ENCODE data around the gene IFNA14.

The IFNA14 gene

DNA sequence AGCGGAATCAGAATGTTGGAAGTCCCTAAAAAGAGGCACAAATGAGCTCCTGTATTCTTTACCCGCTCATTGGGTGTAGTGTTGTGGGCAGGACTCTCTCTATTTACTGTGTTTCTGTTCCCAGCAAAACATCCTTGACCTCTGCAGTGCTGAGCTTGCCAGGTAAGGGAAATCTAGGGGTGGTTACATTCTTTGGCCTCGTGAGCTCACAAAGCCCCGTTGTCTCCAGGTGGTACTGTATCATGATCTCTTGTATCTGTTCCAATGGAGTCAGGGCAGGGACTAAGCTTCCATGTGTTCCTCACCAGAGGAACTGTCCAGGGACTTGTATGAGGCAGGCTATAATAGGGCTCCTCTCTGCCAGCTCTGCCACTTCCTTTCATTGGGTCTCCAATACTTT lies 11.8 kb upstream of the IFNA14 start:
- Histone ChIP-seq H3K36me3 (ENCODE audit: control insufficient read depth in 2 of 2, insufficient read depth in 1 of 2, low read length in 2 of 2) (no peaks in the 10 kb centered on the region), H3K4me1 (ENCODE audit: control insufficient read depth, insufficient read depth, low read length) (no peaks in the 10 kb centered on the region), H3K27ac (ENCODE audit: extremely low read depth, low read depth, low read length) (no peak overlapping the region), H3K4me3 (ENCODE audit: low read depth, low read length) (no peak overlapping the region), H3K9me3 (ENCODE audit: control insufficient read depth, insufficient read depth, low read depth, low read length) (no peaks in the 10 kb centered on the region)
- POLR2A ChIA-PET = interaction anchor here (2.1 kb wide), 1 partner anchor 551 kb away, joined by 5 read pairs; the partner anchor contains the start of gene MTAP
- TF ChIP-seq, protein P1, sequence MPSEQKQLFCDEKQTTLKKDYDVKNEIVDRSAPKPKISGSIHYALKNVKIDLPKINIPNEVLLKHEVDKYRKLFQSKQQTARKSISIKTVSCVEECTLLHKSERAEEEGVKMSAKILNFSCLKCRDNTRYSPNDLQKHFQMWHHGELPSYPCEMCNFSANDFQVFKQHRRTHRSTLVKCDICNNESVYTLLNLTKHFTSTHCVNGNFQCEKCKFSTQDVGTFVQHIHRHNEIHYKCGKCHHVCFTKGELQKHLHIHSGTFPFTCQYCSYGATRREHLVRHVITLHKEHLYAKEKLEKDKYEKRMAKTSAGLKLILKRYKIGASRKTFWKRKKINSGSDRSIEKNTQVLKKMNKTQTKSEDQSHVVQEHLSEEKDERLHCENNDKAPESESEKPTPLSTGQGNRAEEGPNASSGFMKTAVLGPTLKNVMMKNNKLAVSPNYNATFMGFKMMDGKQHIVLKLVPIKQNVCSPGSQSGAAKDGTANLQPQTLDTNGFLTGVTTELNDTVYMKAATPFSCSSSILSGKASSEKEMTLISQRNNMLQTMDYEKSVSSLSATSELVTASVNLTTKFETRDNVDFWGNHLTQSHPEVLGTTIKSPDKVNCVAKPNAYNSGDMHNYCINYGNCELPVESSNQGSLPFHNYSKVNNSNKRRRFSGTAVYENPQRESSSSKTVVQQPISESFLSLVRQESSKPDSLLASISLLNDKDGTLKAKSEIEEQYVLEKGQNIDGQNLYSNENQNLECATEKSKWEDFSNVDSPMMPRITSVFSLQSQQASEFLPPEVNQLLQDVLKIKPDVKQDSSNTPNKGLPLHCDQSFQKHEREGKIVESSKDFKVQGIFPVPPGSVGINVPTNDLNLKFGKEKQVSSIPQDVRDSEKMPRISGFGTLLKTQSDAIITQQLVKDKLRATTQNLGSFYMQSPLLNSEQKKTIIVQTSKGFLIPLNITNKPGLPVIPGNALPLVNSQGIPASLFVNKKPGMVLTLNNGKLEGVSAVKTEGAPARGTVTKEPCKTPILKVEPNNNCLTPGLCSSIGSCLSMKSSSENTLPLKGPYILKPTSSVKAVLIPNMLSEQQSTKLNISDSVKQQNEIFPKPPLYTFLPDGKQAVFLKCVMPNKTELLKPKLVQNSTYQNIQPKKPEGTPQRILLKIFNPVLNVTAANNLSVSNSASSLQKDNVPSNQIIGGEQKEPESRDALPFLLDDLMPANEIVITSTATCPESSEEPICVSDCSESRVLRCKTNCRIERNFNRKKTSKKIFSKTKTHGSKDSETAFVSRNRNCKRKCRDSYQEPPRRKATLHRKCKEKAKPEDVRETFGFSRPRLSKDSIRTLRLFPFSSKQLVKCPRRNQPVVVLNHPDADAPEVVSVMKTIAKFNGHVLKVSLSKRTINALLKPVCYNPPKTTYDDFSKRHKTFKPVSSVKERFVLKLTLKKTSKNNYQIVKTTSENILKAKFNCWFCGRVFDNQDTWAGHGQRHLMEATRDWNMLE (tag by site-specific recombination; conservative IDR thresholded peaks at IDR 0.05; ENCODE audit: low read depth) = no peak
- TF ChIP-seq HOXC10 (CRISPR knock-in tag; IDR thresholded peaks at IDR 0.05) = no peak
- CTCF ChIA-PET = interaction anchor here (0.5 to 3.8 kb wide), 18 partner anchors 9 to 543 kb away, joined by 3 to 33 read pairs (median 10); no protein-coding TSS in a partner anchor

DNA sequence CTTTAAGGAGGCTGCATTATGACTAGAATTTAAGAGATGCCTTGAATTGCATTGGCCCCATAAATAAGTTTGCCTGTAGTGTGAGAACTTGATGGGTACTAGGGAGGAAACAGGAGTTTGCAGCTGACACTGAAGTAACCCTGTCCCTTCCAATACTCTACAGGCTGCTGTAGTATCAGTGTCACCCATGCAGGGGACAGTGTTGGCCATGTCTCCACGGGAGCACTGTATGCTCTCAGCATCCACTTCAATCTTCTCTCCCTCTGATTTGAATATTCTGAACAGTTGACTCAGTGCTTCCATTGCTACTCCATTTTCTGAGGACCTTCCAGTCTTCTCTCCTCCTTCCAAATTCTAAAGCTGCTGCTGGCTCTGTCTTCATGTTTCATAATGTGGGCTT lies 11.4 kb upstream of the IFNA14 start:
- ChIA-PET CTCF (interaction anchor here (0.5 to 3.8 kb wide), 11 partner anchors 9 to 537 kb away, joined by 3 to 33 read pairs (median 5); no protein-coding TSS in a partner anchor), POLR2A (no interaction called here)
- TF ChIP-seq SCRT1 (tag by site-specific recombination; IDR thresholded peaks at IDR 0.05; ENCODE audit: borderline replicate concordance) = no peak
- no peak for TF ChIP-seq ZNF664 (tag by site-specific recombination; IDR thresholded peaks at IDR 0.05)
- TF ChIP-seq, protein P2, sequence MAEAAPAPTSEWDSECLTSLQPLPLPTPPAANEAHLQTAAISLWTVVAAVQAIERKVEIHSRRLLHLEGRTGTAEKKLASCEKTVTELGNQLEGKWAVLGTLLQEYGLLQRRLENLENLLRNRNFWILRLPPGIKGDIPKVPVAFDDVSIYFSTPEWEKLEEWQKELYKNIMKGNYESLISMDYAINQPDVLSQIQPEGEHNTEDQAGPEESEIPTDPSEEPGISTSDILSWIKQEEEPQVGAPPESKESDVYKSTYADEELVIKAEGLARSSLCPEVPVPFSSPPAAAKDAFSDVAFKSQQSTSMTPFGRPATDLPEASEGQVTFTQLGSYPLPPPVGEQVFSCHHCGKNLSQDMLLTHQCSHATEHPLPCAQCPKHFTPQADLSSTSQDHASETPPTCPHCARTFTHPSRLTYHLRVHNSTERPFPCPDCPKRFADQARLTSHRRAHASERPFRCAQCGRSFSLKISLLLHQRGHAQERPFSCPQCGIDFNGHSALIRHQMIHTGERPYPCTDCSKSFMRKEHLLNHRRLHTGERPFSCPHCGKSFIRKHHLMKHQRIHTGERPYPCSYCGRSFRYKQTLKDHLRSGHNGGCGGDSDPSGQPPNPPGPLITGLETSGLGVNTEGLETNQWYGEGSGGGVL (tag by site-specific recombination; IDR thresholded peaks at IDR 0.05) = no peak
- no peak for TF ChIP-seq BCL11A (tag by site-specific recombination; IDR thresholded peaks at IDR 0.05; ENCODE audit: low read depth)
- no peak for TF ChIP-seq SP3 (tag by site-specific recombination; IDR thresholded peaks at IDR 0.05)
- TF ChIP-seq GLIS1 (tag by site-specific recombination; IDR thresholded peaks at IDR 0.05) = no peak
- TF ChIP-seq, protein P3, sequence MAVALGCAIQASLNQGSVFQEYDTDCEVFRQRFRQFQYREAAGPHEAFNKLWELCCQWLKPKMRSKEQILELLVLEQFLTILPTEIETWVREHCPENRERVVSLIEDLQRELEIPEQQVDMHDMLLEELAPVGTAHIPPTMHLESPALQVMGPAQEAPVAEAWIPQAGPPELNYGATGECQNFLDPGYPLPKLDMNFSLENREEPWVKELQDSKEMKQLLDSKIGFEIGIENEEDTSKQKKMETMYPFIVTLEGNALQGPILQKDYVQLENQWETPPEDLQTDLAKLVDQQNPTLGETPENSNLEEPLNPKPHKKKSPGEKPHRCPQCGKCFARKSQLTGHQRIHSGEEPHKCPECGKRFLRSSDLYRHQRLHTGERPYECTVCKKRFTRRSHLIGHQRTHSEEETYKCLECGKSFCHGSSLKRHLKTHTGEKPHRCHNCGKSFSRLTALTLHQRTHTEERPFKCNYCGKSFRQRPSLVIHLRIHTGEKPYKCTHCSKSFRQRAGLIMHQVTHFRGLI (tag by site-specific recombination; IDR thresholded peaks at IDR 0.05) = no peak
- TF ChIP-seq ZNF2 (tag by site-specific recombination; IDR thresholded peaks at IDR 0.05) = no peak
- TF ChIP-seq ZNF175 (tag by site-specific recombination; IDR thresholded peaks at IDR 0.05) = no peak
- no peak for TF ChIP-seq ZNF366 (tag by site-specific recombination; conservative IDR thresholded peaks at IDR 0.05)
- no peak for TF ChIP-seq SALL2 (tag by site-specific recombination; IDR thresholded peaks at IDR 0.05; ENCODE audit: borderline replicate concordance)
- TF ChIP-seq, protein P4, sequence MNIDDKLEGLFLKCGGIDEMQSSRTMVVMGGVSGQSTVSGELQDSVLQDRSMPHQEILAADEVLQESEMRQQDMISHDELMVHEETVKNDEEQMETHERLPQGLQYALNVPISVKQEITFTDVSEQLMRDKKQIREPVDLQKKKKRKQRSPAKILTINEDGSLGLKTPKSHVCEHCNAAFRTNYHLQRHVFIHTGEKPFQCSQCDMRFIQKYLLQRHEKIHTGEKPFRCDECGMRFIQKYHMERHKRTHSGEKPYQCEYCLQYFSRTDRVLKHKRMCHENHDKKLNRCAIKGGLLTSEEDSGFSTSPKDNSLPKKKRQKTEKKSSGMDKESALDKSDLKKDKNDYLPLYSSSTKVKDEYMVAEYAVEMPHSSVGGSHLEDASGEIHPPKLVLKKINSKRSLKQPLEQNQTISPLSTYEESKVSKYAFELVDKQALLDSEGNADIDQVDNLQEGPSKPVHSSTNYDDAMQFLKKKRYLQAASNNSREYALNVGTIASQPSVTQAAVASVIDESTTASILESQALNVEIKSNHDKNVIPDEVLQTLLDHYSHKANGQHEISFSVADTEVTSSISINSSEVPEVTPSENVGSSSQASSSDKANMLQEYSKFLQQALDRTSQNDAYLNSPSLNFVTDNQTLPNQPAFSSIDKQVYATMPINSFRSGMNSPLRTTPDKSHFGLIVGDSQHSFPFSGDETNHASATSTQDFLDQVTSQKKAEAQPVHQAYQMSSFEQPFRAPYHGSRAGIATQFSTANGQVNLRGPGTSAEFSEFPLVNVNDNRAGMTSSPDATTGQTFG (tag by site-specific recombination; IDR thresholded peaks at IDR 0.05; ENCODE audit: borderline replicate concordance) = no peak
- TF ChIP-seq ZXDB (tag by site-specific recombination; IDR thresholded peaks at IDR 0.05) = no peak
- no peak for TF ChIP-seq KLF8 (tag by site-specific recombination; IDR thresholded peaks at IDR 0.05)
- TF ChIP-seq ZNF549 (tag by site-specific recombination; IDR thresholded peaks at IDR 0.05) = no peak
- H3K9me3 ChIP-seq (ENCODE audit: control insufficient read depth, insufficient read depth, low read depth, low read length) = no peaks in the 10 kb centered on the region
- no peaks in the 10 kb centered on the region for H3K4me1 ChIP-seq (ENCODE audit: control insufficient read depth, insufficient read depth, low read length)
- no peaks in the 10 kb centered on the region for H3K36me3 ChIP-seq (ENCODE audit: control insufficient read depth in 2 of 2, insufficient read depth in 1 of 2, low read length in 2 of 2)
- no peak overlapping the region for H3K27ac ChIP-seq (ENCODE audit: extremely low read depth, low read depth, low read length)
- no peak overlapping the region for H3K4me3 ChIP-seq (ENCODE audit: low read depth, low read length)

Data from HEK293 (cell line).